Limb (tissue), 2 donors: ENCODE measurements around the gene RYR3.
"Not testable (repeated sequence)": the region's sequence is repeated elsewhere in the genome, so short reads cannot be mapped to it uniquely, and the experiment has no call there.

Experiments used
- DNase-seq, 2 donors: peaks; one replicate each; pipeline ENCODE4 v3.0.0-alpha.2; 2016; ENCODE audit errors: extremely low spot score in 2 of 2

The RYR3 gene

GRCh38 chr15:33577911-33578310 lies 267.1 kb downstream of the RYR3 start:
- DNase-seq = not testable (repeated sequence)

- no peak for DNase-seq
Measured at GRCh38 chr15:33580526-33580925, 269.8 kb downstream of the RYR3 start.

GRCh38 chr15:33581032-33581431 lies 270.3 kb downstream of the RYR3 start:
- DNase-seq = no peak

- DNase-seq = no peak
Measured at GRCh38 chr15:33584797-33585196, 274.0 kb downstream of the RYR3 start.

GRCh38 chr15:33586786-33587697 lies 276.3 kb downstream of the RYR3 start:
- no peak for DNase-seq

GRCh38 chr15:33587773-33588172 lies 277.0 kb downstream of the RYR3 start:
- DNase-seq = no peak

- no peak for DNase-seq
Measured at GRCh38 chr15:33592864-33593263, 282.1 kb downstream of the RYR3 start.

- DNase-seq = not testable (repeated sequence)
Measured at GRCh38 chr15:33598382-33598781, 287.6 kb downstream of the RYR3 start.

- DNase-seq = no peak
Measured at GRCh38 chr15:33600212-33600611, 289.4 kb downstream of the RYR3 start.

GRCh38 chr15:33601461-33601860 lies 290.7 kb downstream of the RYR3 start:
- no peak for DNase-seq

- DNase-seq = no peak
Measured at GRCh38 chr15:33608714-33609113, 297.9 kb downstream of the RYR3 start.

- DNase-seq = no peak
Measured at GRCh38 chr15:33612721-33613304, 302.0 kb downstream of the RYR3 start.

- DNase-seq = no peak
Measured at GRCh38 chr15:33616475-33616874, 305.7 kb downstream of the RYR3 start.

- DNase-seq = no peak
Measured at GRCh38 chr15:33618350-33618749, 307.6 kb downstream of the RYR3 start.

- DNase-seq = no peak
Measured at GRCh38 chr15:33621141-33621540, 310.4 kb downstream of the RYR3 start.

GRCh38 chr15:33623010-33623409 lies 312.2 kb downstream of the RYR3 start:
- DNase-seq = no peak

- no peak for DNase-seq
Measured at GRCh38 chr15:33624439-33624838, 313.7 kb downstream of the RYR3 start.

GRCh38 chr15:33629647-33630046 lies 318.9 kb downstream of the RYR3 start:
- no peak for DNase-seq

GRCh38 chr15:33636234-33636633 lies 325.5 kb downstream of the RYR3 start:
- no peak for DNase-seq

GRCh38 chr15:33636958-33637357 lies 326.2 kb downstream of the RYR3 start:
- DNase-seq = no peak

GRCh38 chr15:33638453-33638852 lies 327.7 kb downstream of the RYR3 start:
- no peak for DNase-seq

- DNase-seq = no peak
Measured at GRCh38 chr15:33639051-33639450, 328.3 kb downstream of the RYR3 start.

- no peak for DNase-seq
Measured at GRCh38 chr15:33639456-33639855, 328.7 kb downstream of the RYR3 start.
